Thyroid gland (tissue), 4 donors: Measurements from ENCODE around the gene INTS2. TPM values are rescaled to one million over a fixed set of nuclear protein-coding genes. Genes with fewer than 3 reads are reported as not detected.

Experiments
- DNase-seq, 2 donors: peaks; one replicate each; pipeline ENCODE4 v3.0.0-alpha.2; 2019
- H3K27ac ChIP-seq, 3 donors: fragments of 200-600 bp; sonication (generic); 1 replicate in 2 of 3; 2 replicates in 1 of 3; pipeline ENCODE4 v1.5.1; 2016 to 2019; ENCODE audit warnings: mild to moderate bottlenecking in 1 of 3, moderate library complexity in 1 of 3
- H3K27me3 ChIP-seq: fragments of 200-600 bp; sonication (generic); one replicate; pipeline ENCODE4 v1.5.1; 2019
- H3K36me3 ChIP-seq, 2 donors: fragments of 200-600 bp; sonication (generic); one replicate each; pipeline ENCODE4 v1.5.1; 2016 to 2019
- H3K4me1 ChIP-seq, 2 donors: fragments of 200-600 bp; sonication (generic); one replicate each; pipeline ENCODE4 v1.5.1; 2017 to 2019
- H3K4me3 ChIP-seq, 3 donors: fragments of 200-600 bp; sonication (generic); replicated peaks in 1 of 3; 1 replicate in 2 of 3; 2 replicates in 1 of 3; pipeline ENCODE4 v1.5.1; 2016; ENCODE audit warnings: mild to moderate bottlenecking in 1 of 3
- H3K9me3 ChIP-seq: fragments of 200-600 bp; sonication (generic); one replicate; pipeline ENCODE4 v1.5.1; 2017
- POLR2A ChIP-seq, 2 donors: fragments of 450-650 bp; IDR thresholded peaks; one replicate each; pipeline ENCODE4 v1.6.1; 2017; ENCODE audit warnings: antibody characterized with exemption in 2 of 2, mild to moderate bottlenecking in 2 of 2, moderate library complexity in 1 of 2
- WGBS, 2 donors: methylation state at CpG; one replicate each; pipeline ENCODE4 v1.1.5; 2017; 5-methylcytosine and 5-hydroxymethylcytosine counted together
- intact Hi-C: fragments of 100-400 bp; cut with DNase I; formaldehyde crosslinking; loops from one replicate; pipeline ENCODE4 v1.15.1; 2023
- total RNA-seq, 4 donors: library from RNA; depleted of rRNA; stranded (reverse); fragments of >200 nt; gene quantifications; one replicate each; pipeline ENCODE4 v1.2.3, GENCODE V29; 2016
- TF ChIP-seq, protein P1 (sequence below), 6 experiments: fragments of 200-600 bp in 3 of 6; fragments of 450-650 bp in 3 of 6; sonication (generic) in 3 of 6; IDR thresholded peaks; one replicate each; pipeline ENCODE4 v1.5.1; 2016 to 2019; ENCODE audit warnings: antibody characterized with exemption in 6 of 6, mild to moderate bottlenecking in 2 of 6, inconsistent platforms in 1 of 6, moderate library complexity in 1 of 6

INTS2 gene
- total RNA-seq, 4 donors from 2014 or later, result 10.9 to 16.1 (median 13.5) TPM

- no peak overlapping the region for H3K4me3 ChIP-seq
- DNase-seq, result no peak
- H3K36me3 ChIP-seq, result peaks cover 0 to 16% of the 10 kb centered on the region in 2 donors
- 92 to 96% methylated on average over 3 of the region's 3 CpGs for WGBS, 2 donors
- TF ChIP-seq, protein P1, sequence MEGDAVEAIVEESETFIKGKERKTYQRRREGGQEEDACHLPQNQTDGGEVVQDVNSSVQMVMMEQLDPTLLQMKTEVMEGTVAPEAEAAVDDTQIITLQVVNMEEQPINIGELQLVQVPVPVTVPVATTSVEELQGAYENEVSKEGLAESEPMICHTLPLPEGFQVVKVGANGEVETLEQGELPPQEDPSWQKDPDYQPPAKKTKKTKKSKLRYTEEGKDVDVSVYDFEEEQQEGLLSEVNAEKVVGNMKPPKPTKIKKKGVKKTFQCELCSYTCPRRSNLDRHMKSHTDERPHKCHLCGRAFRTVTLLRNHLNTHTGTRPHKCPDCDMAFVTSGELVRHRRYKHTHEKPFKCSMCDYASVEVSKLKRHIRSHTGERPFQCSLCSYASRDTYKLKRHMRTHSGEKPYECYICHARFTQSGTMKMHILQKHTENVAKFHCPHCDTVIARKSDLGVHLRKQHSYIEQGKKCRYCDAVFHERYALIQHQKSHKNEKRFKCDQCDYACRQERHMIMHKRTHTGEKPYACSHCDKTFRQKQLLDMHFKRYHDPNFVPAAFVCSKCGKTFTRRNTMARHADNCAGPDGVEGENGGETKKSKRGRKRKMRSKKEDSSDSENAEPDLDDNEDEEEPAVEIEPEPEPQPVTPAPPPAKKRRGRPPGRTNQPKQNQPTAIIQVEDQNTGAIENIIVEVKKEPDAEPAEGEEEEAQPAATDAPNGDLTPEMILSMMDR (IDR thresholded peaks at IDR 0.05), result no peak
- TF ChIP-seq POLR2A (IDR thresholded peaks at IDR 0.05), result no peak
- H3K9me3 ChIP-seq, result no peaks in the 10 kb centered on the region
- intact Hi-C loops, result no loop called here
- no peaks in the 10 kb centered on the region for H3K4me1 ChIP-seq
- H3K27me3 ChIP-seq, result no peaks in the 10 kb centered on the region
- H3K27ac ChIP-seq, result no peak overlapping the region
Observed at GRCh38 chr17:61875804-61876203, 52.0 kb downstream of the INTS2 start.

- TF ChIP-seq, protein P1 (IDR thresholded peaks at IDR 0.05), result no peak
- TF ChIP-seq POLR2A (IDR thresholded peaks at IDR 0.05), result no peak
- no peak for DNase-seq
- peaks cover 0 to 16% of the 10 kb centered on the region in 2 donors for H3K36me3 ChIP-seq
- H3K9me3 ChIP-seq, result no peaks in the 10 kb centered on the region
- no peaks in the 10 kb centered on the region for H3K27me3 ChIP-seq
- H3K27ac ChIP-seq, result no peak overlapping the region
- intact Hi-C loops, result no loop called here
- H3K4me1 ChIP-seq, result no peaks in the 10 kb centered on the region
- no peak overlapping the region for H3K4me3 ChIP-seq
- WGBS, 2 donors, result 85 to 93% methylated on average over 1 of the region's 1 CpG
Observed at GRCh38 chr17:61875285-61875684, 52.5 kb downstream of the INTS2 start.

DNA sequence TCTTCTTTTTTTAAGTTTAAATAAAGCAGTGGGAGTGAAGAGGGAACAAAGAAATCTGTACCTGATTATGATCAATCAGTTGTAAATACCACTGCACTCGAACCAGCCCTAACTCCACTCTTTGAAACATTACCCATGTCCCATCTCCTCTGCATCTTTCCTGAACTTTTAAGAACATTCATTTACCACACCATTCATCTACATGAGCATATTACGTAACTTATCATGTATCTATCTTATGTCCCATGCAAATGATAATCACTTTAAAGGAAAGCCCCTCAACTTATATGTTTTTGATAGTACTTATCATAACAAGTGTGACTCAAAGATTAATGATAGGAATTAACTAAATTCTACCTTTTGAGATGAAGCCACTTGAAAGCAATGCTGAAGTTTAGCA, 53.7 kb downstream of the INTS2 start:
- WGBS, 2 donors, result 89 to 98% methylated on average over 2 of the region's 2 CpGs
- no peaks in the 10 kb centered on the region for H3K27me3 ChIP-seq
- no peak overlapping the region for H3K4me3 ChIP-seq
- TF ChIP-seq, protein P1 (IDR thresholded peaks at IDR 0.05), result no peak
- no peak for TF ChIP-seq POLR2A (IDR thresholded peaks at IDR 0.05)
- DNase-seq, result no peak
- H3K36me3 ChIP-seq, result peaks cover 0 to 22% of the 10 kb centered on the region in 2 donors
- H3K27ac ChIP-seq, result no peak overlapping the region
- no peaks in the 10 kb centered on the region for H3K9me3 ChIP-seq
- intact Hi-C loops, result no loop called here
- no peaks in the 10 kb centered on the region for H3K4me1 ChIP-seq

DNA sequence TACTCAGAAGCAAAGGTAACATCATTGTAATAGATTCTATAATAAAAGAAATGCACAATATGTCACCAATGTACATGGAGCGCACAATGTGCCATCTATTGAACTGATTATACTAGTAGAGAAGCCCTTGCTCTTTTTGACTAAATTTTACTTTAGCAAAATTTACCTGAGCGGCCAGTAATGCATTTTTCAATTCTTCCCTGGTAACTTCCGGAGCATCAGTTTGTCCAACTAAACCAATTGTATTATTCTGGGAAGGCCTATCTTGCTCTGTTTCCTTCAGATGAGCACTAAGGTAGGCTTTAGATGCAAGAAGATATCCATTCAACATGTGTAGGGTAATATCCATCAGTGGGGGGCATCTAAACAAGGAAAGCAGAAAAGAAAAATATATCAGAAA, 55.7 kb downstream of the INTS2 start:
- Histone ChIP-seq H3K4me1 (no peaks in the 10 kb centered on the region), H3K27me3 (no peaks in the 10 kb centered on the region), H3K27ac (no peak overlapping the region), H3K4me3 (no peak overlapping the region), H3K36me3 (peaks cover 0 to 18% of the 10 kb centered on the region in 2 donors), H3K9me3 (no peaks in the 10 kb centered on the region)
- intact Hi-C loops, result no loop called here
- no peak for TF ChIP-seq POLR2A (IDR thresholded peaks at IDR 0.05)
- TF ChIP-seq, protein P1 (IDR thresholded peaks at IDR 0.05), result no peak
- DNase-seq, result no peak
- WGBS, 2 donors, result 97% methylated on average over 3 of the region's 3 CpGs

DNA sequence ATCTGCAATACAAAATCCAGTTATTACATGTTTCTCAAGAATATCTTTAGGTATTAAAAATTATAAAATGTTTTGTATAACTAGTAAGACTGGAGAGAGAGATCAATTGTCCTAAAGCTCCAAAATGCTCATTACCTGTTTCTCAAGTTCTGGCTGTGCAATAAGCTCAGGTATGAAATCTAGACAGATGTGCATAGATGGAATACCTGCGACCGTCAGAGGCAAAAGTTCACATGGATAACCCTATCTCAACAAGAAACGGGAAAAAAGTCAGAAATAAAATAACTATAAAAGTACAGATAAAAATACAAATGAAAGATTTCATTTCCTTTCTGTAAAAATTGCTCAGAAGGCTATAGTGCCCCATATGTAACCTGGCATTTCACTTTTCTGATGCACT, 58.6 kb downstream of the INTS2 start:
- DNase-seq, result no peak
- 94 to 95% methylated on average over 3 of the region's 3 CpGs for WGBS, 2 donors
- H3K27me3 ChIP-seq, result no peaks in the 10 kb centered on the region
- TF ChIP-seq, protein P1 (IDR thresholded peaks at IDR 0.05), result no peak
- TF ChIP-seq POLR2A (IDR thresholded peaks at IDR 0.05), result no peak
- H3K36me3 ChIP-seq, result peaks cover 0 to 14% of the 10 kb centered on the region in 2 donors
- intact Hi-C loops, result no loop called here
- H3K27ac ChIP-seq, result no peak overlapping the region
- no peak overlapping the region for H3K4me3 ChIP-seq
- H3K9me3 ChIP-seq, result no peaks in the 10 kb centered on the region
- H3K4me1 ChIP-seq, result peaks cover 0 to 1% of the 10 kb centered on the region in 2 donors
